HG03025 (cell line): Measurements from ENCODE around the gene AATF.

Source experiments
- ATAC-seq: cut with Tn5 transposase; IDR thresholded peaks from one replicate; pipeline ENCODE4 v1.9.1; 2021; ENCODE audit warnings: mild to moderate bottlenecking, moderate library complexity; ENCODE audit not compliant: unreplicated experiment, low FRiP score

Gene AATF

GRCh38 chr17:36930583-36930900, 18.2 kb upstream of the AATF start:
- no peak for ATAC-seq

GRCh38 chr17:36931096-36931696, 17.6 kb upstream of the AATF start:
- ATAC-seq: no peak

DNA sequence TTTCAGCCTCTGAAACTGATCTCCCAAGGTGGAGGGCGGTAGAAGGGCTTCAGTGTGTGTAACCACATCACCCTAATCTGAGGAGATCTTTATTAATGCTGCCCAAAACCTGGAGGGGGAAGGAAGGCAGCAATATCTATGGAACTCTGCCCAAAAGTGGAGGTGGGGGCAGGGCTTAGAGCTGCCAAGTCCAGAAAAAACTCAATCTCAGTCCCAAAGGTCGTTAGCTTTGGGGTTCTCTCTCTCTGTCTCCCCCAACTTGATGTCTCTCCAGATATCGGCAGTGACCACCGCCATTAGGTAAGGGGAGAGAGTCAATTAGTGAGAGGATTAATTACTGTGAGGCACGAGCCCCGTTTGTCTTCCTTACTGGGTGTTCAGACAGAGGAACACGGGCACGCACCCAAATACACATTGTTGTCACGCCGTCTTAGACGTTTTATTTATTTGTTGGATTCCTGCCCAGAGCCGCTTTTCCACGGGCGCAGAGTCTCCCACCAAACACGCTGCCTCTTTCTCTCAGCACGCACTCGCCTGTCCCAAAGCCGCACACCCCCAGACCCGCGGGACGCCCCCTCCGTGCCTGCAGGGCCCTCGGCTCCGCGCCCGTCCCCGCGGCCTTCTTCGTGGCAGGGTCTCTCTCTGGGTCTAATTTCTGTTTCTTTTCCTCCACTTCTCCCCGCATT, 16.9 kb upstream of the AATF start:
- no peak for ATAC-seq

- no peak for ATAC-seq
Observed at GRCh38 chr17:36932383-36932693, 16.4 kb upstream of the AATF start.

GRCh38 chr17:36932694-36933511, 15.9 kb upstream of the AATF start:
- ATAC-seq: no peak

GRCh38 chr17:36933512-36934143, 15.1 kb upstream of the AATF start:
- ATAC-seq: no peak

DNA sequence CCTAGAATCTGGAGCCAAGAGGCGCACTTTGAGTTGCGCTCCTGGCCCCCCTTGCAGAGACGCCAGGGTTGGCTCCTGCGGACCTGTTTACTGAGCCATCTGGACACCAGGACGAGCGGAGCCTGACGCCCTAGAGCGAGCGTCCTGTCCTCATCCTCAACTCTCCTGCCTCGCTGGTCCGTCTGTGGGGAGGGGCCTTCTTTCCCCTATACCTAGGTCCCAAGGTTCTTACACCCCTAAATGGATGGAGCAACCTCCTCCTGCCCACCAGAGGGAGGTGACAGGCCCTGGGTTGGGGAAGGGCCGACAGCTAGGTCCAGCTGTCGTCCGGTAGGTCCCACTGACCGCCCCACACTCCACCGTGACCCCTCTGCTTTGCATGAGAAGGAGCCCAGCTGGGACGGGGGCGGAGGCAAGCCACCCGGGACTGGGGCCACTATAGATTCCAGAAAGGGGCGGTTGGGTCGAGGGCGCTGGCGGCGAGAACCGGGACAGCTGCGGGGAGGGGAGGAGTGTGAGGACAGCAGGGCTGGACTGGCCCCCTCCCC, 14.5 kb upstream of the AATF start:
- no peak for ATAC-seq

DNA sequence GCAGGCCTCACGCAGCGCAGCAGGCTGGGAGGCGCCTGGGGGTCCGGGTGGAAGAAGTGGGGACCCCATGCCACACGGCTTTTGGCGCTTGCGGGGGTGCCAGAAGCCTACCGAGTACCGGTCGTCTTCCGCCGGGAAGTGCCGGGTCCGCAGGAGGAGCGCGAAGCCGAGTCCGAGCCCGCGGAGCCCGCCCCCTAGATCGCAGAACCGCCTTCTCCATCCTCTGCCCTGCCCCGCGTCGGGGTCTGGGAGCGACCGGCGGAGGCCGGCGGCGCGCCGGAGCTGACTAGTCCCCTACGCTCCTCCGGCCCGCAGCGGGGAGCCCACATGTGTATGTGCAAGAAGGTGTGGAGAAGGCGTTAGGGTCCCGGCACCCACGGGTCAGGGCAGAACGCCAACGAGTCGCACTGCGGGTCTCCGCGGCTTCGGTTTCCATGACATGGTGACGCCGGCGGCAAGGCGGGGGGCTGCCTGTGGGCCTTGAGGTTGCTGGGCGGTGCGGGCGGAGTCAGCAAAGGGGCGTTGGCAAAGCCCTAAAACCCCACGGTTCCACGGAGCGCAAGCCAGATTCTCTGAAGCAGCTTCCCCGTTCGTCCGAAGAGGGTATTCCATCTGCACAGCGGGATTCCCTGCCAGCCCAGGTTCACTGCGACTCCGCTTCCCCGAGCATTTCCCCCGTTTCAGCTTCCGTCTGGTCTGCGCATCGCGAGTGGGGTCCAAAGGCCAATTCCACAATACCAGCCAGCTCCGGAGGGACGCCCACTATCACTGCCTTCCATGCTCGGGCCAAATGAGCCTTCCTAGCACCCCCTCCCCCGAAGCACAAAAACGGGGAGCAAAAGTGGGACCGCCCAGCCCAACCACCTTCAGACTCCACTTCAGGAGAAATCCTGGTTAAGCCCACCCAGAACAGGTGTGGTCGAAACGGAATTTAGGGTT, 13.8 kb upstream of the AATF start:
- no peak for ATAC-seq

DNA sequence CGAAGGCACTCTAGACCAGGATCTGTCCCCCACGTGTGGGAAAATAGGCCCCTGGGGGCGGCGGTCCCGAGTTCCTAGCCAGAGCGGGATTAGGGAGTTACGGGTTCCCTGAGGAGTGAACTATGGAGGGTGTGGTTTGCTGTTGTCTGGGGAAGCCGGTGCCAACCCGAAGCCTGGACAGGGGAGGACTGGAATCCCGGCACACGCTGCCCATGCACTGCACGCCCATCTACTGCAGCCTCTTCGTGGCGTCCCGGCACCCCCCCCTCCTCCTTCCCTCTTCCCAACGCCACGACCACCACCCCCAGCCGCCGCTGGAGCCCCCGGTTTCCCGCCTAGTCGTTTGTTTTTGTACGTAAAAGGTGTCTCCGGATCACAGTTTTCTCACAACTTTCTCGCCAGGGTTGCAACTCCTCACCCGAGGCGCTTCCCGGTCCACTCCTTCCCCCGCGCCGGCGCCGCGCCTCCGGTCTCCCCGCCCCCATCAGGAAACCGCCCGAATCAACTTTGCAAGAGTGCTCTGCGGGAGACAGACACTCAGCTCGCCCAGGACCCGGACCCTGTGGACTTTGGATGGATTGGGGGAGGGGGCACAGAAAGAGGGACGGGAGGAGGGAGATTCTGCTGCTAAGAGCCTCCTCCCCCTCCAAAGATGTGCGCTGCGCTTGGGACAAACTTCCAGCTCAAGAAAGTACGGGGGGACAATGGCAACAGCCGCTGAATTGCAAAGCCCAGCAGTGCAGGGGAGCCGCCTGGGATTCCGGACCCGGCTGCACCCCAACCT, 12.9 kb upstream of the AATF start:
- ATAC-seq: no peak

DNA sequence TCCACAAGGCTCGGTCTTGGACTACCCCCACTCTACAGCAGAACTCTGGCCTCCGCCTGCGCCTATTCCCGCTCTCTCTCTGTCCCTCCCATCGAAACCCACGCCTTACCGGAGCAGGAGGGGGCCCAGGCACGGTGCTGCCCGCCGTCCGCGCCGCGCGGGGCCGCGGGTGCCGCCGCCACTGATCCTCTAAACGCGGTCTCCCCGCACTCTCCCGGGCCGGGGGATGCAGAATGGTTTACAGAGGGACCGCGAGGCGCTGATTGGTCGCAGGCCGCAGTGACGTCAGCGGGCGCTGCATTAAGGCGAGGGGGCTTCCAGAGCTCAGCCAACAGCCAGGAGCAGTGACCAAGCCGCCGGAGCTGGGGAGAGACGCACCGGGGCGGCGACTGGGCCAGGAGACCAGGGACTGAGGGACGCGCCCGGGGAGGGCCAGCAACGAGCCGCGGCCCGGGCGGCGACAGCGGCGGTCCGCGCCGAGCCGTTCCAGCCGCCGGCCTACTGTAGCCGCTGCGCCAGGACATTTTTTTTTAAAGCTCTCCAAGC, 12.2 kb upstream of the AATF start:
- no peak for ATAC-seq

DNA sequence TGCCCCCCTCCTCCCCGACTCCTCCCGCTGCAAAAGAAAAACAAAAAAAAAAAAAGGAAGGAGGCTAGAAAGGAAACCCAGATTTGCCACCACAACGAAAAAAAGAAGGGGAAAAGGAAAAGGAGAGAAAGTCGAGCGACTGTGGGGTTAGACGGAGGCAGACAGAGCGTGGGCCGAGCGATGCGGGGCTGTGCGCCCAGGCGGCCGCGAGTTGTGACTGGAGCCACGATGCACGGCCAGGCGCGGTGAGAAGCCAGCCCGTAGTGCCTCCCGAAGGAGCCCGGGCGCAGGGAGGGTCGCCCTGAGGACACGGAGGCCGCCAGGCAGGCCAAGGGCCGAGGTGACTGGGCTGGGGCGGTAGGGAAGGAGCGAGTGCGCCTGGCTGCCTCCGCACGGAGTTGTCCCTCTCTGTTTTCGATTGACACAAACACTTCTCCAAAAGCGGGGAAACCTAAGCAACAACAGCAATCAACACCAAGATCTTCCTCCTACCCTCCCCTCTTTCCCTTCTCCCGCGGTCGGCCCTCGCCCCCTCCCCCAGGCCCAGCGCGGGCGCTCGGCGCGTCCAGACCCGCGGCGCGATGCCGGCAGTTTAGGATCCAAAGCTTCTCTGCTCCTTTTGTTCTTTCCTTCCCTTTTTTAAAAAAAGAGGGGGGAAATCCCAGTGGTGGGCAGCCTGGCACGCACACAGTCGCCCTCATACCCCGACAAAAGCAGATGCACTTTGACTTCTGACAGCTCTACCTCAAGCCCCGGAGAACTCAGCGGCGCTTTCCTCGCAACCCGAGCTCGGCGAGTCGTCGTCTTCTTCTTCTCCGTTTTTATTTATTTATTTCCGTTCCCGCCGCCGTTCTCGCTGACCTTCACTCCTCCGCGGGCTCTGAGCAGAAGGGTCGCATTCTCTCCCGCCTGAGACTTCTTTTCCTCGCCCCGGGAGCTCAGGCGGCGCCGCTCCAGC, 11.5 kb upstream of the AATF start, which contains the start of gene LHX1:
Gene LHX1, plus strand, starts transcription at position 475 of the 958 bp plus-strand sequence. CDS start 723 bp downstream, outside the sequence.
- no peak for ATAC-seq

DNA sequence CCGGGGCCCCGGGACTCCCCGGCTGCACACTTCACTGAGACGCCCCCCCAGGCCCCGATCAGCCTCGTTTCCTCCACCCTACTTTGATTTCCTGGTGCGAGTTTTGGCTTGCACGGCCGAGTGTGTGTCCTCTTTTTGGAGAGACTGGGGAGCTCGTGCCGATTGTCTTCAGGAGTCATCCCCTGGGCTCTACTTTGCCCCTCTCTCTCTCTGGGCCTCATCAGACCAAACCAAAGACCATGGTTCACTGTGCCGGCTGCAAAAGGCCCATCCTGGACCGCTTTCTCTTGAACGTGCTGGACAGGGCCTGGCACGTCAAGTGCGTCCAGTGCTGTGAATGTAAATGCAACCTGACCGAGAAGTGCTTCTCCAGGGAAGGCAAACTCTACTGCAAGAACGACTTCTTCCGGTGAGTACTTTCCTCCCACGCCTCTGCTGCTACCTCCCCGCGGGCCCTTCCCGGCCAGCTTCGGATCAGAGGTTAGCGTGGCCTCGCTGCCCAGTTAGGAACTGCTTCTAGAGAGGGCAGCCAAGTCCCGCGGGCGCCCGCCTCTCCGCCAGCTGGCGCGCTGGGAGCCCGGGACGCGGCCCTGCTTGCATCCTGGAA, 10.7 kb upstream of the AATF start:
- no peak for ATAC-seq

GRCh38 chr17:36938566-36939051, 10.1 kb upstream of the AATF start:
- ATAC-seq: no peak

- ATAC-seq: no peak
Observed at GRCh38 chr17:36939052-36939801, 9.5 kb upstream of the AATF start.

- ATAC-seq: no peak
Observed at GRCh38 chr17:36939802-36940312, 8.9 kb upstream of the AATF start.
